ENCODE measurements around the gene CBX1.
A peak's percentile ranks its signal among the peaks of the same experiment; 100 is the strongest.
"Not testable (repeated sequence)": the region's sequence is repeated elsewhere in the genome, so short reads cannot be mapped to it uniquely, and the experiment has no call there.

CBX1 gene

DNA sequence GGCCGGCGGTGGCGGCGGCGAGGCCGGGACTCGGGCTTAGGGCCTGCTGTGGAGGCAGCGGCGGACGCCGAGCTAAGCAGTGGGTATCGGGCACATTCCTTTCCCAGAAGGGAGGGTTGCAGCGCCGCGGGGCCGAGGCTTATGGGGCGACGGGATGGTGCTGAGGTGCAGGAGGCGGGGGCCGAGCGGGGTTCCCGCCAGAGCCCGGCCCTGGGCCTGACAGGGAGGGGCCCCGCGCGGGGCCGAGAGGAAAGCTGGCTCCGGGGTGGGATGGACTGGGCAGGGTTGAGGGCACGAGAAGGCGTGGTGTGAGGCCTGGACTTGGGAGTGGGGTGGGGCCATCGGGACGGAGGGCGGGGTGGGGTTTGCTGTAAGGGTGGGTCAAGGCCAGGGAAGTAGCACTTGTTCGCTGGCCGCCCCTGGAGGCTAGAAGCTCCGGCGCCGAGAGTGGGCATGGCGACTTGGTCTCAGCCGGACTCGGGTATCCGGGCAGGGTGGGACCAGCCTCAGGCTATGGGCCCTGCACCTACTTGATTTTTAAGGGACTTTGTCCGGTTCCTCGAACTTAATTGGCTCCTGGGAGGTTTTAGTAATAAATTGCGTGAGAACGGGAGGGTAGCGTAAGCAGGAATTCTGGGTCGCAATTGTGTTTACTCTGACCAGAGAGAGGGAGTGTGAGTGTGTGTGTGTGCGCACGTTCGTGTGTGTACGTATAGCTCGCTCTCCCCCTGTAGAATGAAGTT, 52.7 kb downstream of the CBX1 start:
- DNase-seq: no peak

DNA sequence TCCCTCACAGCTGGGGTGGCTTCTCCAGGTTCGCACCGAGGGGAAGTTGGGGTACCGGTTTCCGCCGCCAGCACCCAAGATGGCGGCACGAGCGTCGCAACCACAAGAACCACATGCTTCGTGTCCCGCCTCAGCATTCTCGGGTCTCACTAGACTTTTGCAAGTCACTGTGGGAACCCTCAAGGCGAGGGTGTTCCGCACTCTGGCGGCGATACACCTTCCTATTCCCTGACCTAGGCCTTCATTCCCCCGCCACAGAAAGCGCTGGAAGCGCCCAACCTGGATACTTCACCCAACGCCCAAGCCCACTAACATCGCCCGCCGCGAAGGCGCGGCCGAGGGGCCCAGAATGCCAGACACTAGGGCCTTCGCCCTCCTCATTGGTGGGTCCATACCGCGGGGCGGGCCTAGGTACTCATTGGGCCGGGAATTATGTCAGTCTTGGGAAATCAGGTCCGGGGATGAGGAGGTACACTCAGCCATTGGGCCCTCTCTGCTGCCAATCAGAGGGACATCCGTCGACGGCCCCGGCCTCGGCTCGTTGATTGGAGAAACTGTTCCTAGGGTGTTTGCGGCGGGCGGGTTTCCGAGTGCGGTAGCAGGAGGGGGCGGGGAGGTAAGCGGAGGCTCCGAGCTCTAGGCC, 53.4 kb downstream of the CBX1 start, which contains the start of gene NFE2L1:
TSS of gene NFE2L1 (plus strand) at position 619 of the 643 bp plus-strand sequence. CDS start 2,760 bp downstream, outside the sequence.
- peak; percentile 99 for DNase-seq

DNA sequence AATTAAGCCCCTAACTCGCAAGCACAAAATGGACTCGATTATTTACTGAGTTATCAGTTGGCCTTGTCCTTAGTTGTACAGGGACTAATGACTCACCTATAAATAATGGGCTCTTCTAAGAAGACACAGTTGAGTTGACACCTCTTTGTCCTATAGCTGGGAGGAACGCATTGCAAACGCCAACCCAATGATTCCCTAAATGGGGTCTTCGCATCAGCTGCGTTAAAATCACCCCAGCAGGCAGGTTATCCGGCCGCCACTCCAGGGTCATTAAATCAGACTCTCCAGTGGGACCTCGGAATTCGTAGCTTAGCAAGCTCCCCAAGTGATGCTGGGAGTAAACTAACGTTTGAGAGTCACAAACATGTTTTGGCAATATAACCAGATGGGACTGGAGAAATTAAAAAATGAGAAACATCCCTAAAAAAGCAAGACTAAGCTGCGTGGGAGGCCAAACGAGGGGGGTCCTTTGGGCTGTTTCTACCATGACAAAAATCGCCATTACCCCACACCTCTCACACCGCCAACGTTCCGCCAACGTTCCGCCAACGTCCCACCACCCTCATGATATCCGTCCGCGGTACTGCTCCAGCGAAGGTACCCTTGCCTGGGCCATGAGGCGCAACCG, 54.1 kb downstream of the CBX1 start:
- DNase-seq: no peak

DNA sequence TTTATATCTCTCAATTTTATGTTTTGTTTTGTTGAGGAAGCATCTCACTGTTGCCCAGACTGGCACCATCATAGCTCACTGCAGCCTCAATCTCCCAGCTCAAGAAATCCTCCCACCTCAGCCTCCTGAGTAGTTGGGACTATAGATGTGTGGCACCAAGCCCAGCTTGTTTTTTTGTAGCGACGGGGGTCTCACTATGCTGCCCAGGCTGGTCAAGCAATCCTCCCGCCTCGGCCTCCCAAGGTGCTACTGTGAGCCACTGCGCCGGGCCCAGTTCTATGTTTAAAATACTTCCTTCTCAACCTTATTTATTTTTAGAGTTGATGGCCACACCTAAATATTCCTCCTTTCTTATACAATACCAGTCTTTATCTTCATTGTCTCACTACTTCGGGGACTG, 55.0 kb downstream of the CBX1 start:
- DNase-seq: no peak

DNA sequence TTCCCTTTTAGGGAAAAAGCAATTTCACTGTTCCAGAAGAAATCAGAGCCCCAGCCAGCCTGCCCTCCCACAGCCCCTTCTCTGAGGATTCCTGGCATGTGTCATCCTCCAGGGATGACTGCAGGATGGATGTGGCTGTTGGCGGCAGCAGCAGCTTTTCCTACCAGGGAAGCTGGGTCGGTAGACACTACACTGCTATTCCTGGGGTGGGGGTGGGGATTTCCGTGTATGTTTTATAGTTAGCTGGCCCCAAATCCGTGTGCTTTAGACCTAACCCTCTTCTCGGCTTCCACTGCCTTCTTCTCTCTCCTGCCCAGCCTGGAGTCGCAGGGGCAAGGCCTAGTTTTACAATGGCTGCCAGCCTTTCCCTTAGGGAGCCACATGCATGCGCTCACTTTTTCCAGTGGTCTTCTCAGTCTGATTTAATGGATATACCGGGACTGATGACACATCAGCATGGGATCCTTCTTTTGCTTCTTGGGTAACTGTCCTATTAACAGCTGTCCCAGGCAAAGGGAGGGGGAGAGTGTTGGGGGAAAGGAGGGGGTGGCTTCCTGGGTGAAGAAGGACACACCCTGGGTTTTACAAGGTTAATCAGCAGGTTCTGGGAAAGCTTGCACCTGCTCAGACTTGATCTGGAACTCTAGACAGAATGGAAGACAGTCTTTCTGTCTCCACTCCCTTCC, 55.8 kb downstream of the CBX1 start:
- DNase-seq: no peak

DNA sequence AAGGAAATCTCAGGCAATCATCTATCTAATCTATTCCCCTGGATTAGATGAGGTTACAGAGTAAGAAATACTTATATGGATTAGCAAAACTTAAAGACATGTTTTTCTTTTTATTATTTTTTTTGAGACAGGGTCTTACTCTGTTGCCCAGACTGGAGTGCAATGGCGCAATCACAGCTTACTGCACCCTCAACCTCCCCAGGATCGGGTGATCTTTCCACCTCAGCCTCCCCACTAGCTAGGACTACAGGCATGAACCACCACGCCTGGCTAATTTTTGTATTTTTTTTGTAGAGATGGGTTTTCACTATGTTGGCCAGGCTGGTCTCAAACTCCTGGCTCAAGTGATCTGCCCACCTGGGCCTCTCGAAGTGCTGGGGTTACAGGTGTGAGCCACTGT, 56.4 kb downstream of the CBX1 start:
- no peak for DNase-seq

DNA sequence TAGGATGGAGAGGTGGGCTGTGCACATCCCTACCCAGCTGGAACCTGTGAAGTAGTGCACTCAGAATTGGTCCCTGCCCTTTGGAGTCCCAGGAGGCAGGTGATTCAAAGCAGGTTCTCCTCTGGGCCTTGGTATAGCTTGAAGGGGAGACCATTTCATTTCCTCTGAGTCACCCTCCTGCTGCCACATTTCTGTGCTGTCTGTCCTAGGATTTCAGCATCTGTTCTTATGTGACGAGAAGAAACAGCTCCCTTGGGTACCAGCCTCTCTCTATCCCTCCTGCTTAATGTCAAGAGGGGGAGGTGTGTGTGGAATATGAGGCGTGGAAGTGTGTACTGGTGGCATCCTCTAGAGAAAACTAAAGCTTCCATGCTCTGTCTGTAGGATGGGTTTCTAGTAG, 58.1 kb downstream of the CBX1 start:
- no peak for DNase-seq

DNA sequence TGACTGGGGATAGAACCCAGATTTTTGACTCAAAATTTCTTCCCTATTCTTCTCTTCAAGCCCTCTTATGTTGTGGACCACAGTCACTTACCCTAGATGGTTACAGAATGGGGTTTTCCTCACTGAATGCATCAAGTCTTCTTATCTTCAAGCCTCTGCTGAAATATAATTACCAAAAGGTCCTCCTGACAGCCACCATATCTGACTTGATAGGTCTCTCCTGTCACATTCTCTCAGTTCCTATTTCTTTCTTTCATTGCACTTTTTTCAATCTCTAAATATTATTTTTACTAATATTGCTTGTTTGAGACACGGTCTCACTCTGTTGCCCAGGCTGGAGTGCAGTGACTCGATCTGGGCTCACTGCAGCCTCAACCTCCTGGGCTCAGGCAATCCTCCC, 62.6 kb downstream of the CBX1 start:
- DNase-seq: no peak

DNA sequence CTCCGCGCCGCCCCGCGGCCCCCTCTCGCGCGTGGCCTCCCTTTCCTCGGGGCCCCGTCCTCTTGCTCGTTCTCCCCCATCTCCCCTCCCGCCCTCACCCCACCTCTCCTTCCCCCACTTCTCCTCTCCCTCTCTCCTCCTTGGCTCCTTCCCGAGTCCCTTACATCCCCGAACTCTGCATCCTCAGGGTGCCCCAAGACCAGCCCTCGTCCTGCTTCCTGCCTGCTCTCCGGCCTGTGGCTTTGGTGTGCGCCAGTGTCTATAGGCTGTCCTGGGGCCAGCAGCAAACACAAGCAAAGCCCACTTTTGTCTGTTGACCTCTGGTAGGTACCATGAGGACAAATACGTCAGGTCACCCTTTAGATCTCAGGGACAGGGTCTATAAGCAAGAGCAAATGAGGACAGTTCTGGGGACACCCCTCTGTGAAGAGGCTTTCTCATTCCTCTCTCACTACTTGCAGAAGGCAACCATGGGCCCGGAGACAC, 63.4 kb downstream of the CBX1 start:
- no peak for DNase-seq

DNA sequence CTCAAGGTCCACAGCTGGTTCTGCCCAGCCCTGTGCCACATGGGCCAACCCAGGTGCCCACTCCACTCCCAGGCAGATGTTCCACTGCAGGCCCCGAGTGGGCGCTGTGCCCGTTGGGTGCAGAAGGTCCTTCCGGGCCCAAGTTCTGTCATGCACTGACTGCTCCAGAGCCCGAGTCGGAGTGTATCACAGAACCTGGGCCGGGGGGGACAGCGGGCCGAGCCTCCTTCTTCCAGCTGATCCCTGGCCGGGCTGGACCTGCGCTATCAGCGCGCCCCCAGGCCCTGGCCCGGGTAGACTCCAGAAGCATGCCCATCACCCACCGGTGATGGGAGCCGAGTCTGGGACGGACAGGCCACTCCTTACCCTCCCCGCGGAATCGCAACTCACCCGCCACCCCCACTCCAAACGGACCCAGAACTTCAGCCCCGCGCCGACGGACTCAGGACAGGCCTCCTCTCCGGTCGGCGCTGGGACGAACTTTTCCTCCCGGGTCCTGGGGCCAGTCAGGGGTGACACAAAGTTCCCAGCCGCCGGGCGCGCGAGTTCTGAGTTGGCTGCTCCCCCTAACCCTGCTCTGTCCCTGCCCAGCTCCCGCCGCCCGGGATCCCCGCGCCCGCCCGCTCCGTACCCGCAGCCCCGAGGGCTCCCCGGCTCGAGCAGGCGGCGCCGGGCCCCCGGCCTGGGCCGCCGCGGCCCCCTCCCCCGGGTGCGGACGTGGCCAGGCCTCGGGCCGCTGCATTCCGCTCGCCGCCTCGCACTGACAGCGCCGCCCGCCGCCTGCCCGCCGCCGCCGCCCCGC, 64.0 kb downstream of the CBX1 start, which contains the start of gene COPZ2:
TSS of gene COPZ2 (minus strand) at position 762 of the 802 bp plus-strand sequence. CDS start at position 742, 20 bp downstream.
- DNase-seq: no peak

DNA sequence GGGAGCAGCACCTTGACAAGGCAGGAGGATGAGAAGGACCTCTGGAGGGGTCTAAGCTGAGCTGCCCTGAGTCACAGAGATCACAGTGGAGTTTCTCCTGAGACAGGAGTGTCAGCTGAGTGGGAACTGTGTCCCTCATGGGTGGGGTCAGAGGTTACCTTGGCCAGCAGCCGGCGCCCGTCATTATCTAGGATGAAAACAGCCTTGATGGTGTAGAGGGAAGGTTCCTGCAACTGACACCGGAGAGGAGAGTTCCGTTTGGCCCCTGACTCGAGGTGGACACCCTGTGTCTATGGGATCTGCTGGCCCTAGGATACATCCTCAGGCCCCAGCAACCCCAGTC, 64.6 kb downstream of the CBX1 start:
- no peak for DNase-seq

DNA sequence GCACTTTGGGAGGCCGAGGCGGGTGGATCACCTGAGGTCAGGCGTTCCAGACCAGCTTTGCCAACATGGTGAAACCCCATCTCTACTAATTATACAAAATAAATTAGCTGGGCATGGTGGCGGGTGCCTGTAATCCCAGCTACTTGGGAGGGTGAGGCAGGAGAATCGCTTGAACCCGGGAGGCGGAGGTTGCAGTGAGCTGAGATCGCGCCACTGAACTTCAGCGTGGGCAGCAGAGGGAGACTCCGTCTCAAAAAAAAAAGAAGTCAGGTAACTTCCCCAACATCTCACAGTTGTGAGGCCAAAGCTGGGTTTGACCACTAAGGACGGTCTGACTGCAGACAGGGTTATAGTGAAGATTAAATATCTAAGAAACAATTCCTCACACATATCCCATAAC, 66.5 kb downstream of the CBX1 start:
- not testable (repeated sequence) for DNase-seq

DNA sequence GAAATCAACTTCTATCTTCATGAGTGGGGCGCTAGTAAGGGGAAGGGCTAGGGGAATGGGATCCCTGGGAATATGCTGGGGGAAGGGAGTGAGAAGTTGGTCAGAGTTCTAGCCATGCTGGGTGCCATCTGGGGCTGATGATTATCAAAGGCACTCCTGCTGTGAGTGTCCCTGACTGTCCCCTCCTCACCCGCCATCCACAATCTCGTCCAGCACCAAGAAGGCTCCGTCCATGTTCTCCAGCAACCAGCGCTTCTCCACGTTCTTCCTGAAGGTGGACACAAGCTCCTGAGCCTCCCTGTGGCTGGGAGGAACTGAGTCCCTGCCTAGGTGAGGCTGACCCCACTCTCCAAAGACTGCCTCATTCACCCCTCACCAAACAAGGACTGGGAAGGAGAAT, 69.3 kb downstream of the CBX1 start:
- no peak for DNase-seq

DNA sequence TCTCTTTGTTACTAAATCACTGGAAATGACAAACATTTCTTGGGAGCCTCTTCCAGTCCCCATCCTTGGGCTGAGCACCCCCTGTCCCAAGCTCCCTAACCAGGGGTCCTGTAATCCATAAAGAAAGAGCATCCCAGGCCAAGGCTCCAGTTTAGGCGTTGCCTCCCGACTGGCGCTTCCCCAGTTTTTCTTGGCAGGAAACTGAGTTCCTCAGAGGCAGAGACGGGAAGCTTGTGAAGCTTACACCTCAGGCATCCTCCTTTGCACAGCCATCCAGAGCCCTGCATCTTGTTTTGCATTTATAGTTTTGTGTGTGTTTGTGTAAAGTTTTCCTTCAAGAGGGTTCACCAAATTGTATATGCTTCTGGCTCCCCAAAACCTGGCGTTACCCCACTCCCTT, 70.7 kb downstream of the CBX1 start:
- DNase-seq: no peak

DNA sequence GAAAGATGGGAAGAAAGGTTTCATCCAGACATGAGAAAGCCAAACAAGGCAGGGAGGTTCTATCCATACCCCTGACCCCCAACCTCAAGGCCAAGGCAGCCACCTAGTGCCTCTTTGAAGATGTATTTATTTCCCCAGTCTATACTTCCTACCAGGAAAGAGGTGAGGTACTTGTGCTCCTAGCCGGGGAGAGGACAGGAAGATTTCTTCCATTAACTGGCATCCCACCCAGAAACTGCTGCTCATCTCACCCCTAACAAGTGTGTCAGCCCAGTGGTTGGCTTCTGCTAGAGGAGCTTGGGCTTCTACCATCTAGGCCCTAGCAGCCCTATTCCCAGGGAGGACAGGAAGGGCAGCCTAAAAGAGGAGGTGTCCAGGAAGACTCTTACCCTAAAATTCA, 72.5 kb downstream of the CBX1 start:
- no peak for DNase-seq

DNA sequence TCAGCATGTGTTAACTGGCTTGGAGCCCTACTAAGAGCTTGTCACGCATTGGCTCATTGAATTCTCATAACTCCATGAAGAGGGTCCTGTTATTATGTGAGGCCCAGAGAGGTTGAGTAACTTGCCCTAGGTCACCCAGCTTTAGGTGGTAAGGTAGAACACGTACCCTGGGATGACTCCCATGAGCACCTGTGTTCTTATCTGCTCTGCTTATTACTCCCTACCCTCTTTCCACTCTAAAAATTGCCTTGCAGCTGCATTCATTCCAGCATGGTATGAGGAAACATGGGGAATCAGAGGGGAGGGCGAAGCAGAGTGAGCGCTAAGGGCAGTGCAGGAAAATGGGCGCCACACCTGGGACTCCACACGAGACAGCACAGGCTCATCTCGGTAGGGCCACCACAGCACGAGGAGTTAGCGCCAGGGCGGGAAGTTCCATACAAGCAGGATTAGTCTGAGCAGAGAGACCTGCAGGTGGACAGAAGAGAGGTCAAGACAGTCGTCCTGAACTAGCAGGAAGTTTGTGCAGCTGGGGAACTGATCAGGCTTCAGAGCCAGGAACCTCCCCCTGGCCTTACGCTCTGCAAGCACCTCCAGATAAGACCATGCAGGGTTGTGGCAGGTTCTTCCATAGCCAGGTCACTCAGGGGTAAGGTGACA, 73.8 kb downstream of the CBX1 start:
- no peak for DNase-seq

DNA sequence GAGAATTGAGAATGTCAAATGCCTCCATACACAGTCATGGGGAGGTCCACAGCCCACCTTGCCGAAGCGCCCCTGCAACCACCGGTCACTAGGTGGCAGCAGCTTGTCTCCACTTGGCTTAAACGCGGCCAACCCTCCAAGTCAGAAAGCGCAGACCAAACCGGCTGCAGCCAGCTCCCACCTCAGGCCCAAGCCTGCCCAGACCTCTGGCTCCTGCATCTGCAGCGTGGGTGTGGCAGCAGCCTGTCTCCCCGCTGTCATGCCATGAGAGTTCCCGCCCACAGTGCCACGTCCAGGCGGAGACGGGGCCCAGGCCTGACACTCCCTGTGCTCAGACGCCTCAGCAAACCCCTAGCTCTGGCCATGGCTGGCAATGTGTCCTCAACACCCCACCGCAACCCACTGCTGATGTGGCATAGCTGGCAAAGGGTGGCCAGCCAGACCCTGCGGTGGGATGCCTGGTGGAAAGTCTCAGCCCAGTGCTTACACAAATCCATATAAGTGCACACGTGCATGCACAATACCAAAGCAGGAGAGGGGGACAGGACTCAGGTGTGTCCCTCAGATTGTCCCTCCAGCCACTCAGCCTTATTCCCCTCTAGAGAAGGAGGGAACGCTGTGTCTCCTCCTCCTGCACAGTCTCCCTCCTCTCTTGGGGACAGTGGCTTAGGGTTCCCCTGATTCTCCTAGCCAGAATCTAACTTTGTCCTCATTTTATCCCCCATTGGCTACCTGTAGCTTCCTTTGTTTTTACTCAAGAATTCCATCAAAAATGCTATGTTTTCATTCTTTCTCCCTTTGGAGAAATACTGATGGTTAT, 74.6 kb downstream of the CBX1 start:
- DNase-seq: peak; percentile 46

DNA sequence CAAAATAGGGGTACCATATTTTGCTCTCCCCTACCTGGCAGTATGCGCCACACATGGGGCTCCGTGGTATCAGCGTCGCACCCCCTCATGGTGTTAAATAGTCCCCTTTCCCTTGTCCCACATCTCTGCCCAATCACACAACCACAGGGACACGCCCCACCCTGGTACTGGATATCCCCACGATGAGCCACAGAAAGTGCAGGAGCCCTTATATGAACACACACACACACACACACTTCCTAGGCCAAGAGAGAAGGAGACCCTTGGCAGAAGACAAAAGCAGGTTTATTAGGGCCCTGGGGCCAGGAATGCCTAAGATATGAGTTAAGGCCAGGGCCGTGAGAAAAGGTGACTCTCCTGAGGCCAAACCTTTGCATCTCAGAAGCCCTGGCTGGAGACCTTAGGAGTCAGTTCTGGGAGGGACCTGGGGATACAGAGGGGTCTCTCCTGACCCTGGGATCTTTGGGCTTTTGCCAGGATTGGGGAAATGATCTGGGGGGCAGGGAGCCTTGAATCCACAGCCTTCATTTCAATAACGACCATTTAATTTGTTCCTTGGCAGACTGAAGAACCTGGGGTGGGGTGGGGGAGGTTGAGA, 75.3 kb downstream of the CBX1 start:
- no peak for DNase-seq

DNA sequence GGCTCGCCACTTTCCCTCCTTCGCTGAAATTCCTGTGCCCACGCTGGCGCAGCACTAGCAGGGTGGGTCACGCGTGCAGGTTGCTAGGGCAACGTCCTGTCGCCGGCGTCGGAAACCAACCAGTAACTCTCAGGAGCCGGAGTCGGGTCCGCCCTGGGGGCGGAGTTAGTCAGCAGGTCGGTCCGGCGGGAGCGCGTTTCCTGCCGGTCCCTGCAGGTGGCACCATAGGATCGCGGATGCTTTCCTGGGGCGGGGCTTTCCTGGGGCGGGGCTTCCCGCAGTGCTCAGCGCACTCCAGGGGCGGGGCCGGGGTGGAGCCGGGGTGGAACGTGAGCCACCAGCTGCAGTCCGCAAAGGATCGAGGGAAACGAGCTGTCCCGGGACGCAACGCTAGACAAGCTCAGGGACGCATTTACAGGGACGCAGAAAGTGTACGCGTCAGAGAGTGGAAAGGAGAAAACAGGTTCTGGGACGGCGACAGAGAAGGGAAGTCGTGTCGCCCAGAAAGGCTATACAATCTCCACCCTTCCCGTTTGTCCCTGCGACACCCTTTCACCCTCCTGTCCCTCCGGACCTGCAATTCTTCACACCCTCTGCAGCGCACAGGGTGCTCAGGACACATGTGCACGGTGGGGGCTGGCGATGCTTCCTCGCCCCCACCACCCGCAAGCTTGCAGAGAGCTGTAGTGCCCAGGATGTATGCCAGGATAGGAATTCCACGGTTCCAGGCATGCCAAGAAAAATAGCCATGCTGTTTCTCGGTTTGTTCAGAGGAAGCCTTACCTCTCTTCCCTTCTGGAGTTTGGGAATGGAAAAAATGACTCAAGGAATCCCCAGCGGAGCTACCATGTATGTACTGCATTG, 76.0 kb downstream of the CBX1 start:
- peak; percentile 95 for DNase-seq
